ENCODE results near the gene AGAP1.

The AGAP1 gene

GRCh38 chr2:235511187-235511661, 17.4 kb downstream of the AGAP1 start:
- no peak for DNase-seq

DNA sequence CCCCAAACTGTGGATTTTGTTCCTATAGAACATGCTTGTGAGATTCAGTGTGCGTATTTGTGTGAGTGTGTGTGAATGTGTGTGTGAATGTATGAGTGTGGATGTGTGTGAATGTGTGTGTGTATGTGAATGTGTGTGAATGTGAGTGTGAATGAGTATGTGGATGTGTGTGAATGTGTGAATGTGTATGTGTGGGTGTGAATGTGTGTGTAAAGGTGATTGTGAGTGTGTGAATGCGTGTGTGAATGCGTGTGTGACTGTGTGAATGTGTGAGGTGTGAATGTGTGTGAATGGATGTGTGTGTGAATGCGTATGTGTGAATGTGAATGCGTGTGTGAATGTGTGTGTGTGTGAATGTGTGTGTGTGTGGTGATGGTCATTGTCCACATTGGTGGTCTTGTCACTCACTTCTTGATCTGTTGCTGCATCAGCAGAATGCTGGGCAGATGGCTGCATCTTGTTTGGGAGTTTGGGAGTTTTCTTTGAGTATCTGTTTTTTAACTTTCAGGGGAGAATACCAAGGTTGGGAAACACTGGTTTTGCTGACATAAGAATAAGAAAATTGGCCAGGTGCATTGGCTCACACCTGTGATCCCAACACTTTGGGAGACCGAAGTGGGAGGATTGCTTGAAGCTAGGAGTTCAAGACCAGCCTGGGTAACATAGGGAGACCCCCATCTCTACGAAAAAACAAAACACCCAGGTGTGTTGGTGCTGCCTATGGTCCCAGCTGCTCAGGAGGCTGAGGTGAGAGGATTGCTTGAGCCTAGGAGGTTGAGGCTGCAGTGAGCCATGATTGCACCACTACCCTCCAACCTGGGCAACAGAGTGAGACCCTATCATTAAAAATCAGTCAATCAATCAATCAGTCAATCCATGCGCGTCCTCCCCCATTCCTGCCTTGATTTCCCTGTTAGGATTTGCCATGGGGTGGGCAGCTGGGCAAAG, 18.2 kb downstream of the AGAP1 start:
- DNase-seq = no peak

- DNase-seq = no peak
Observed at GRCh38 chr2:235512699-235513053, 18.8 kb downstream of the AGAP1 start.

GRCh38 chr2:235513984-235514626, 20.3 kb downstream of the AGAP1 start:
- DNase-seq = no peak

DNA sequence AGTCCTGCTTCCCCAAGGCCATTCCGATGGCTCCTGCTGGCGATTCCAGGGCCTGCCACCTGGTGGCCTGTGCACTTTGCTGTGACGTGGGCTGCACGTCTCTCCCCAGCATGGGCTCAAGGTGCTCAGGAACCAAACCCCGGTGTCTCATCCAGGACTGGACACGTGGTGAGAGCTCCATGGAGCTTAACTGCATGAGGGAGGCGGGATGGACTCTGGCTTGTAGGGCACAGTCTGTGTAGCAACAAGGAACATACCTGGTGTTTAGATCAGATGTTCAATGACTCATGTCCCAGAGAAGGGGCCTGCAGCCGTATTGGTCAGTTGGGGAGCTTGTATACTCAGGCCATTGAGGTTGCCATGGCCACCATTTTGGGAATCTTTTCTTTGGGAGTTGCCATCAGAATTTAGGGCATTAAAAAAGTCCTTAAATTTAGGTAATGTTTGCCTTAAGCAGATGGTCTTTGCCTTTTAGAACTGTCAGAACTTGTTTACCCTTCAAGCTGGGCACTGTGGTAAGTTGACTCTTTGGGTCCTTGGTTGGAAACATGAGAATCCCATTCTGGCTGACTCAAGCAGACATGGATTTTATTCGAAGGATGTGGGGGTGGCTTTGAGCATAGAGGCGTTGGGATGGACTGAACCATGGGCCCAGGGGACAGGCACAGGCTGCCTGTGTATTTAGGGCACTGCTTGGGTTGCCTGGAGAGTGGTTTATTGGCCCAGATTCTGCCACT, 21.0 kb downstream of the AGAP1 start:
- DNase-seq = no peak

DNA sequence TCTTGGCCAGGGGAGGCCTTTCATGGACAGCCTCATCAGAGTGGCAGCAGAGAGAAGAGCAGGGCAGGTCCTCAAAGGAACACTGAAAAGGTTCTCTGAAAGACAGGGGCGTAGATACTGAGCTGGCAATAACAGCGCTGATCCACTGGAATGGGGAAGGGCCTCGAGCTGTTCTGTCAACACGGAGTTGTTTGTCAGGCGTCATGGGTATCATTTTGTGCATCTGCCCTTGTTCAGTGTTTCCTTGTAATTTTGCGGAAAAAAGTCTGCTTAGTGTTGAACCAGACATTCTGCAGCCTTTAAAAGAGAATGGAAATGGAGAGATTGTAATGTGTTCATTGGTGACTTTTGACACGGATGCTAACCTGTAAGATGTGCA, 21.5 kb downstream of the AGAP1 start:
- no peak for DNase-seq

DNA sequence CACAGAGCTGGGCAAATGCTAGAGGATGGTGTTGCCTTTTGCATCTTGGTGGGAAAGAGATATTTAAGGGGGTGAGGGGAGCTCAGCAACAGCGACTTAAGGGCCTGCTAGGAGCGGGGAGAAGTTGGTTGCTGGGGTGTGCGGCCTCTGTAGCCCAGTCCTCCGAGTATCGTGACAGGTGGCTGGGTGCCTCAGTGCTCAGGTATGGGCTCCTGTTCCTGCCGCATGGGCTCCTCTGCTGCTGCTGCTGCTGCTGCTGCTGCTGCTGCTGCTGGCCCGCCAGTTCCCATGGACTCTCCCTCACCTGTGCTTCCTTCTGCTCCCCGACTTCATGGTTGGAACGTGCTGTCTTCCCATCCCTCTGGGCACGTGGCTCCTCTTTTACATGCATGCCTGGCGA, 22.0 kb downstream of the AGAP1 start:
- no peak for DNase-seq

GRCh38 chr2:235516257-235516656, 22.4 kb downstream of the AGAP1 start:
- no peak for DNase-seq

GRCh38 chr2:235518322-235519090, 24.7 kb downstream of the AGAP1 start:
- DNase-seq = no peak

- DNase-seq = no peak
Observed at GRCh38 chr2:235520787-235521186, 26.9 kb downstream of the AGAP1 start.

DNA sequence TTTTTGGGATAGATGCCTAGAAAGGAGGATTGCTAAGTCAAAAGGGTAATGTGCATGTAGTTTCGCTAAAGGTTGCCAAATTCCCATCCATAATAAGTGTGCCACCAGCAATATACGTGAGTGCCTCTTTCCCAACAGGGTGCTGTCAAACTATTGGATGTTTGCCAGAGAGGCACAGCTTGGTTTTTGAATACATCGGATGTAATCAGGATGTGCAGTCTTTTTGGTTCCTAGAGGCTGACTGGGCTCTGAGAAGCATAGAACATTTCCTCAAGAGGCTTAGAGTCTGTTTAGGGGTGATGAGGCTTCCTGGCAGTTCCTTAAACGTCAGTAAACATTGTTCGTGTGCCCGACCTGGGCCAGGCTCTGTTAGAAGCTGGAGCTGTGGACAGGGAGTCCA, 28.0 kb downstream of the AGAP1 start:
- no peak for DNase-seq

DNA sequence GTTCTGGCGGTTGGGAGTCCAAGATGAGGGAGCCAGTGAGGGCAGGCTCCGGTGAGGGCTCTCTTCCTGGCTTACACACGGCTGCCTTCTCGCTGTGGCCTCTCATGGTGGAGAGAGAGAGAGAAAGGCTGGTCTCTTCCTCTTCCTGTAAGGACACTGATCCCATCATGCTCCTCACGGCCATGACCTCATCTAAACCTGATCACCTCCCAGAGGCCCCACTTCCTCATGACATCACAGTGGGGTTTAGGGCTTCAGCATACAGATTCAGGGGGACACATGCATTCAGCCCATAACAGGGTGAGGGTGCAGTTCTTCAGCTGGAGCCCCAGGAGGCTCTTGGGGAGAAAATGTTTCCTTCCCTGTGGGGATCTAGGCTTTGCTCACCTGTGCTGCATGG, 29.2 kb downstream of the AGAP1 start:
- no peak for DNase-seq

GRCh38 chr2:235523486-235524150, 29.8 kb downstream of the AGAP1 start:
- DNase-seq = no peak

GRCh38 chr2:235526166-235526565, 32.3 kb downstream of the AGAP1 start:
- DNase-seq = no peak

- DNase-seq = no peak
Observed at GRCh38 chr2:235527806-235528469, 34.1 kb downstream of the AGAP1 start.

GRCh38 chr2:235529621-235530020, 35.8 kb downstream of the AGAP1 start:
- DNase-seq = no peak

GRCh38 chr2:235530735-235531134, 36.9 kb downstream of the AGAP1 start:
- no peak for DNase-seq

GRCh38 chr2:235532307-235532706, 38.5 kb downstream of the AGAP1 start:
- no peak for DNase-seq

DNA sequence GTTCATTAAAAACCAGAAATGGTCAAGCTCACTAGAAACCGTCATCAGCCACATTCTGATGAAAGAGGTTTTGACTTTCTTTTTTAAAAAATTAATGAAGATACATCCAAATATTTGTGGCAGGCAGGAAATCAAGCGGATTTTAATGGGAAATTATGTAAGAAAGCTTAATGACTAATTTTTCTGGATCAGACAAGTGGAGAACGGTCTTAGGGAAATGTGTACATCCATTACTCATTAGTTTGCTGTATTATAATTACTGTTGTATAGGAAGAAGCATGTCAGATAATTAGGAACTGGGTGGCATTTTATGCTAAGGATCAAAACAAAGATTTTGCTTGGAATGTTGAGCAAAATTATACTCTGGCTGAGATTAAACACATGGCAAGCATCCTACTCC, 39.4 kb downstream of the AGAP1 start:
- DNase-seq = no peak

DNA sequence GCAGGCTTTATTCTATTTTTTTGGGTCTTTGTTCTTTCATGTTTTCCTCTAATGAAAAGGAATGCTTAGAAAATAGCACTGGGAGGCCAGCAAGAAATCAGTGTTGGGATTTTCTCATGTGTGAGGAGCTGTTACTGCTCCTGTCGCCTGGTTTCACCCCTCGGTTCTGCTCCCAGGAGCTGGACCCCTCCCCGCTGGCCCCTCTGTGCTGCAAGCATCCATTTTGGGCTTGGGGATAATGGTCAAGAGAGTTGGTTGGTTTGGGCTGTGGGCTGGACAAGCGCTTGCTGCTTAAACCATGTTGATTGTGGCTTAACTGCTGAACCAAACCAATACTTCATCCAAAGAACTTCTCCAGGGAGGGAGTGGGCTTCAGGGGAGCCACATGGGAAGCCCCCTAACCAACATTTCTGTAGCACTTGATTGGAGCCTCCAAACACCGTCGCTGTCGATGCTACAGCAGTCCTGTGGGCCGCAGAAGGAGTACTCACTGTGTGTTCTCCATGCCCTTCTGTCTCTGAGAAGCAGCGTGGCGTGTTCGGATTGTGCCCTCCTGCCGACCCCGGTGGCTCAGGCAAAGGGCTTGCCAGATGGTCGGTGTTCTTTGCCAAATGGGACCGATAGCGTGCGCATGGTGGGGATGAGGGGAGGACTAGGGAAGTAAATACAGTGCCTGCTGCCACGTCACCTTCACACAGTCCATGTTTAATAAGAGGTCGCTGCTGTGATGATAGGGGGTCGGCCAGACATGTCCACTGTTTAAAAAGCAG, 40.0 kb downstream of the AGAP1 start:
- no peak for DNase-seq
